ENCODE measurements around the gene CRTC1. TPM values are rescaled to one million over a fixed set of nuclear protein-coding genes. Genes with fewer than 3 reads are reported as not detected.
A peak's percentile ranks its signal among the peaks of the same experiment; 100 is the strongest.

Gene CRTC1
- total RNA-seq, 1 donor from 2014 or later, result 9.1 TPM

DNA sequence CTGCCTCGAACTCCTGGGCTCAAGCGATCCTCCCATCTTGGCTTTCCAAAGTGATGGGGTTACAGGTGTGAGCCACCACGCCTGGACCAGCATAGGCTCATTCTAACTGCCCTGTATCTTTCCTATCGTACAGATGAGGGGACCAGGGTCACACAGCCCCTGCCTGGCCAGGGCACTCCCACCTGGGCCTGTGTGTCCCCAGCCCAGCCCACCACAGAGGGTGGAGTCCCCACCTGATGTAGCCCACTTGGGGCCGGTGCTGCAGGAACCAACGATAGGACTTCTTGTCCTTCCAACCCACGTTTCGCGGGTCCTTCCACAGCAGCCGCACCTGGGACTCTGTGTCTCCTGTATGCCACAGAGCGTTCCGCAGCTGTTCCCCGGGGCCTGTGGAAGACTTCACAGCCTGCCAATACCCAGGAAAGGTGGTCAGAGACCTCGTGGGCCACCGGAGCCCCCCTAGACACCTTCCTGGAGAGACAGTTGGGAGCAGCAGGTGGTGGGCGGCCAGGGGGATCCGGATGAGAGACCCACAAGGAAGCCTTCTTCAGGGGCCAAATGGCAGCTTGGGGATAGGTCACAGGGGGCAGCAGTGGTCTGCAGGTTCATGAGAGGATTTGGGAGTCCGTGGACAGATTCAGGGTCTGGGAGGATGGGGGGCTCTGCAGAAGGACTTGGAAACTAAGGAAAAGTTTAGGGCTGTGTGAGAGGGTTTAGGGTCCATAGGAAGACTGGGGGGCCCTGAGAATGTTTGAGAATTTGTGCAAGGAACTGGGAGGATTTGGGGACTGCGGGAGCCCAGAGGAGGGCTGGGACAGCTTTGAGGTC, 100.7 kb downstream of the CRTC1 start:
- ATAC-seq (ENCODE audit: poor library complexity) (no peak), DNase-seq (no peak)
- intact Hi-C loops (cut with DNase I), result no loop called here

DNA sequence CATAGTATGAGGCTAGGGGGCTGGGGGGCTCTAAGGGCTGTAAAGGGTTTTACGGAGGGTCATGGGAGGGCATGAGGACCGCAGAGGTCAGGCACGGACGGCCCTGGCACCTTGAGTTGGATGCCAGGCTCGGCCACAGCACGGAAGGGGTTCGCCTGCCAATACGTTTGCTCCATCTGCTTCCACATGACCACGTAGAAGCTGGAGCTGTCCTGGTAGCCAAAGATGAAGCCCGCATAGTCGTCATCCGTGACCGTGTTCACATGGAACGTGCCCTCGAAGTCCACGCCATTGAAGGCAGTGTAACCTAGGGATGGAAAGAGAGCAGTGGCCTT, 101.3 kb downstream of the CRTC1 start:
- DNase-seq (no peak), ATAC-seq (ENCODE audit: poor library complexity) (no peak)
- intact Hi-C loops (cut with DNase I), result no loop called here

DNA sequence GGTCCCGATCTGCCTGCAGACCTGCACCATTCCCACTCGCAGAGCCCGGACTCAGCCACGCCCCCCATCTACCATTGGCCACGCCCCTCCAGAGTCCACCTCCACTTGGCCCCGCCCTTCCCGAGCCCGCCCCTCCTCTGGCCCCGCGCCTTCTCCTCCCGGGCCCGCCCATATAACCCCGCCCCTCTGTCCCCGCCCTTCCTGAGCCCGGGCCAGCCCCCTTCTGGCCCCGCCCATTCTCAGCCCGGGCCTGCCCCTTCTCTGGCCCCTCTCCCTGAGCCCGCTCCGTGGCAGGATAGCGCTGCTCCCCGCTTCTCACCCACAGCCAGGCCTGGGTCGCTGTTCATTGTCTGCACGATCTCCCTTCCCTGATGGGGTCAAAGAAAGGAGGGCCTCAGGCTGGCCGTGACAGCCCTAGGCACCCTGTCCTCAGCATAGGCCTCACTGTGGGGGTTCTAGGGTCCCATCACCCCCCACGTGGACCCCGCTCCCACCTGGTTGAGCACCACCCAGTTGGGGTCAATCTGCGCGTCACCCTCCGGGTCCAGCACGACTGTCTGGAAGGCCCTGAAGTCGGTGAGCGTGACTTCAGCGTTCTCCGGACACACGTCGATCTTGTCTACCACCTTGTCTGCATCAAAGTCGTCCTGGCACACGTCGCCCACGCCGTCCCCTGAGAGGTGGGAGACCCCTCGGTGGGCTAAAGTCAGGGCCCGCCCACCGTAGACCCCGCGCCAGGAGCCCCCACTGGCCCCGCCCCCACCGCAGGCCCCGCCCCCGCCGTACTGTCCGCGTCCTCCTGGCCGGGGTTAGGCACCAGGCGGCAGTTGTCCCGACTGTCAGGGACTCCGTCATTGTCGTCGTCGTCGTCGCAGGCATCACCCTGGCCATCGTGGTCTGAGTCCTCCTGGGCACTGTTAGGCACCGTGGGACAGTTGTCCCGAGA, 102.0 kb downstream of the CRTC1 start:
- ATAC-seq (ENCODE audit: poor library complexity) (peak; percentile 69), DNase-seq (peak; percentile 86)
- intact Hi-C loops (cut with DNase I), result no loop called here

DNA sequence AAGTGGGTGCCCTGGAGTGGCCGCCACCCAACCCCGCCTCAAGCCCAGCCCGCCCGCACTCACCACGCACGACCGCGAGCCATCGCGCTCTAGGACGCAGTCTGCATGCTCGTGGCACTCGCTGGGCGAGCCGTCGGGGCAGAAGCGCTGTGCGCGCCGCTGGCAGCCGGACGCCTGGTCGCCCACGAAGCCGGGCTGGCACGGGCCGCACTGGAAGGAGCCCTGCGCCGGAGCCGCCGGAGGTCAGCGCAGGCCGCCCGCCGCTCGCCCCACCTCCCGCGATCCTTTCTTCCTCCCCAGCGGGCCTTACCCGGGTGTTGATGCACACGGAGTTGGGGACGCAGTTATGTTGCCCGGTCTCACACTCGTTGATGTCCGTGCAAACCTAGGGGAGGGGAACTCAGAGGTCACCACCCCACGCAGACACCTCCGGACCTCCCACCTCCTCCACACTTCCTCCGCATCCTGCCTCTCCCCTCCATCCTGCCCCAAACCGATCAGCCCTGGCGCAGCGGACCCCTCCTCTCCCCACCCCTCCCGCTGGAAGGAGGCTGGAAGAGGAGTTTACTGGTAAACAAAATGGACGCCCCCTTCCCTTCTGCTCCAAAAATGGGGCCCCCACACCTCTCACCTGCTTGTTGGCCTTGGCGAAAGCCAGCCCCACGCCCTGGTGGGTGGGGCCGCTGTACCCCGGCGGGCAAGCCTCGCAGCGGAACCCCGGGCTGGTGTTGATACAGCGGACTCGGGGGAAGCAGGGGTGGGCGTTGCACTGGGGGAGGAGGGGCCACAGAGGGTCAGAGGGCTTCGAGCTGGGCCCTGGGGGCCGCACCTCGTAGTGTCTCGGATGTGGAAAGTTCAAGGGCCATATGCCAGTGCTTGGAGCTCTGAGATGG, 105.3 kb downstream of the CRTC1 start:
- intact Hi-C loops (cut with DNase I), result no loop called here

DNA sequence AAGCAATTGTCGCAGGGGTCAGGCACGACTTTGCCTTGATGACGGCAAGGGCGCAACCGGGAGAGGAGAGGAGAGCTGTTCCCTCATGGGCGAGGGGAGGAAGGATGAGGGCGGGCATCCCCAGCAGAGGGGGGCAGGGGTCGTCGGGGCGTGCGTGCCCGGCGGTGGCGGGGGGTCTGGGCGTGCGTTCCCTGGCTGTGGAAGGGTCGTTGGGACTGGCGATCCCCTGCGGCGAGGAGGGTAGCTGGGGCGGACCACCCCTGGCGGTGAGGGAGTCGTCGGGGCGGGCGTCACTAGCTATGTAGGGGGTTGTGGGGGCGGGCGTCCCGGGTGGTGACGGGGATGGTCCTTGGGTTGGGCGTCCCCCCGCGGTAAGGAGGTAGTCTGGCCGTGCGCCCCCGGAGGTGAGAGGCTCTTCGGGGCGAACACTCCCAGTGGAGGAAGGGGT, 106.0 kb downstream of the CRTC1 start:
- no peak for ATAC-seq (ENCODE audit: poor library complexity)
- intact Hi-C loops (cut with DNase I), result no loop called here

More for the DNA sequence above, 105.3 kb downstream of the CRTC1 start:
- no peak for ATAC-seq (ENCODE audit: poor library complexity)
- no peak for DNase-seq

DNA sequence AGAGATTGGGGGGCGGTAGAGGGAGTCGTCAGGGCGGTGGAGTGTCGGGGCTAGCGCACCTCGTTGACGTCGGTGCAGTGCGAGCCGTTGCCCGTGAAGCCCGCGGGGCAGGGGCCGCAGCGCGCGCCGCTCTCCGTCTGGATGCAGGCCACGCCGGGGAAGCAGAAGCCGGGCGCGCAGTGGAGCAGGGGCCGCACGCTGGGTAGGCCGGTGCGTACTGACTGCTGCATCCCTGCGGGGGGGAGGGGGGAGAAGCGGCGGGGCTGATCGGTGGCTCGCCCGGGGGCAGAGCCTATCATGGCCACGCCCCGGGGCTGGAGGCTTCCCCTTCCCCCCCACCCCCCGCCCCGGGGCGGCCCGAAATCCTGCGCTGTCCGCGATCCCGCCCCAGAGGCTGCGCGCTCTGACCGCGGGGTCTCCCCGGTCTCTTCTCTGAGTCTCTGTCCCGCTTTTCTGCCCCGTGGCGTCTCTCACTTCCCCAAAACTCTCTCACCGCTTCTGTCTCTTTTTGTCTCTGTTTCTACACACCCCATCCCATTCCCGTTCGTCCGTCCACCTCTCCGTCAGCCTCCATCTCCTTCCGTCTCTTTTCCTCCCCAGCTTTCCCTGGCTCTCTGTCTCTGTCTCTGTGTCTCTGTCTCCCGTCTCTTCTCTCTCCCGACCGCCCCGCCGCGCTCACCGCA, 106.5 kb downstream of the CRTC1 start:
- DNase-seq, result no peak
- ATAC-seq (ENCODE audit: poor library complexity), result peak; percentile 14
- intact Hi-C loops (cut with DNase I), result no loop called here

More for the DNA sequence above, 106.0 kb downstream of the CRTC1 start:
- DNase-seq, result no peak

DNA sequence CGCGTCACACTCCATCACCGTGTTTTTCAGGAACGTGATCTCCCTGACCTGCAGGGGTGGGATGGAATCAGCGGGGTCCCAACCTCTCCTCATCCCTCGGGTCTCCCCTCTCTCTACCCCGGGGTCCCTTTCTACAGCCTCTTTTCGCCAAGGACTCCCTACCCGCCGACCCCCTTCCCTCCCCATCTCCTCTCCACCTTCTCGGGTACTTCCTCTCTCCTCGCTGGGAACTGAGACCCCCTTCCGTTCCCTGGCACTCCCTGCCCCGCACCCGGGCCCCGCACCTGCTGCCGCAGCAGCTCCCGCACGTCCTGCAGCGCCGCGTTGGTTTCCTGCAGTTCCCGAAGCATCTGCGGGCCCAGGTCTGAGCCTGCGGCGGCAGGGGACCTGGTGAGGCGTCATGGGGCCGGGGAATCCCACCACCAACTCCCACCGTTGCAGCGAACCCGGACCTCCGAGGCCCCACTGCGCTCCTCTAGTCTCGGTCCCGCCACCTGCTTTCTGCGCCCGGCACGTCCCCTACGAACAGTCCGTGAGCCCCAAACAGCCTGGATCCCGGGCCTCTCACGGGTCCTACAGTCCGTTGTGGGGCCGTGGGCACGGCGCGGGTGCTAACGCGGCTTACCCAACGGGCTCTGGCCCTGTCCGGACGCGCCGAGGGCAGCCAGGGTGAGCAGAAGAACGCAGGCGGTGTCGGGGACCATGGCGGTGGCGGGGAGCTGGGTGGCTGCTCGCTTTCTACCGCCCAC, 107.3 kb downstream of the CRTC1 start, which contains the start of gene COMP:
Gene COMP, minus strand, starts transcription at position 740 of the 749 bp plus-strand sequence. Its CDS starts 36 bp downstream, at position 704.
- ATAC-seq (ENCODE audit: poor library complexity), result no peak
- no peak for DNase-seq
- intact Hi-C loops (cut with DNase I), result no loop called here

DNA sequence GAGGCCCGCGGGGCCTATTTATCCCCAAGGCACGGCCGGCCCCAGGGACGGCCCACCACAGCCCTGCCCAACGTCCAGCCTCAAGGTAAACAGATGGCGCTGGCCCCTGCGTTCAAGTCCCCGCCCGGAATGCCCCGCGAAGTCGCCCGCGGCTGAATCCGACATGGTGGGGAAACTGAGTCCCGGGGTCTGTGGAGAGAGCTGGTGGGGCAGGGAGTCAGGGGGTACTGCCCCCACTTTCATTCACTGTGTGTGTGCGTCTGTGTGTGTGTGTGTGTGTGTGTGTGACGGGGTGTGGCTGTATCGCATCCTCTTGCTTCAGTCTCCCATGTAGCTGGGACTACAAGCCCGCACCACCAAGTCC, 107.8 kb downstream of the CRTC1 start:
- intact Hi-C loops (cut with DNase I), result no loop called here
- DNase-seq (no peak), ATAC-seq (ENCODE audit: poor library complexity) (no peak)

DNA sequence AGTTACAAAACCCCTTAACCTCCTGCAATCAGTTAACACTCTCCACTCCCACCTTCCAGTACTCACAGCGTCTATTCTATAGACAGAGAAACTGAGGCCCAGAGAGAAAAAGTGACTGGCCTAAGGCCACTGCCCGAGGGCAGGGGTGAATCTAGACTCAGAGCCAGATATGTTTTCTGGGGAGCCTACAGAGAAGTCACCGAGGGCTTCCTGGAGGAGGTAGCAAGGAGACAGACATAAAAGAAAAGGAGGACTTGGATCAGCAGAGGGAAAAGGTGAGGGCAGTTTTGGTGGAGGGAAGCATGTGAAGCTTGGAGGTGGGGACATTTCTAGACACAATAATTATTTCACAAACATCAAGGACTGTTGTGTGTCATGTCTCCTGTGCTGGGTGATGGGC, 109.2 kb downstream of the CRTC1 start:
- ATAC-seq (ENCODE audit: poor library complexity) (no peak), DNase-seq (no peak)
- intact Hi-C loops (cut with DNase I), result no loop called here

DNA sequence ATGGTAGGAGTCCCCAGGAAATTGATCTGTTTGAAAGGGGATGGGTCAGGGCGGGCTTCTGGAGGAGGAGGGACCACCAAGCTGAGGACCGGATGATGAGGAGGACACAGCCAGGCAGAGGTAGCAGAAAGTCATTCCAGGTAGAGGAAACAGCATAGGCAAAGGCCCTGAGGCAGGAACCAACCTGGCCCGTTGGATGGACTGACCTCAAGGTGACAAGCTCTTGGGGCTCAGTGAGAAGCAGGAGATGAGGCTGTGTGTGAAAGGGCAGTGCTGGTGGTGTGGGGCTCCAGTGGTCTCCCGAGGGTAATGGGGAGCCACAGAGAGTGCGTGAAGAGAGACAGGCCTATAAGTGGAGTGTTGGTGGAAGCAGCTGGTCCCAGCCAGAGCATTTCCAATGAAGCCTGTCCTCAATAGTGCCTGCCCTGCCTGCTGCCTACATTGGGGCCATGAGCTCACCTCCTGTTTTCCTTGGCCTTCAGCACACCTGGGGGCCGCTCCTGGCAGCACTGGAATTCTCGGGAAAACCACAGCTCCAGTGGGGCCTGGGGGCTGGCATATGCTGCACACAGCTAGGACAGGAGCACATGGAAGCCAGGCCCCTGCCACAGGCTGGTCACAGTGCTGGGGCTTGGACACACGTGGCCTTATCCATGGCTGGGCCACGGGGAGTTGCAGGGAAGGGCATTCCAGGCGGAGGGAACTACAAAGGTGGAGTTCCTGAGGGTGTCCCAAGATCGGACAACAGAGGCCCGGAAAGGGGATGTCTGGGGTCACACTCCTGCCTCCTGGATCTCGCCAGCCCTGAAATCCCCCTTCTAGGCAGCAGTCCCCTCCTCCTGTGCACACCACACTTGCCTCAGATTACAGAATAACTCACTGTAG, 109.9 kb downstream of the CRTC1 start:
- intact Hi-C loops (cut with DNase I), result no loop called here
- DNase-seq (no peak), ATAC-seq (ENCODE audit: poor library complexity) (no peak)

DNA sequence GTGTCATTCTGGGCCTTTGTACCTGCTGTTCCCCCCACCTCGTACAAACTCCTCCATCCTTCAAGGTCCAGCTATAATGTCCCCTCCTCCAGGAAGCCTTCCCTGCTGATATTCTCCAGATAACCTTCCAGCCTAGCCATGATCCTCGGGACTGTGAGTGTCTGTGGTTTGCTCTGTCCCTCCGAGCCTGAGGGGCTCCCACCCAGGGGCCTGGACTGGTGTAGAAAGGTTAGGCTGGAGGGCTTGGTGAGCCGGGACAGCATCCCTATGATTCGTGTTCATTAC, 110.5 kb downstream of the CRTC1 start:
- intact Hi-C loops (cut with DNase I), result no loop called here
- ATAC-seq (ENCODE audit: poor library complexity), result no peak
- no peak for DNase-seq

DNA sequence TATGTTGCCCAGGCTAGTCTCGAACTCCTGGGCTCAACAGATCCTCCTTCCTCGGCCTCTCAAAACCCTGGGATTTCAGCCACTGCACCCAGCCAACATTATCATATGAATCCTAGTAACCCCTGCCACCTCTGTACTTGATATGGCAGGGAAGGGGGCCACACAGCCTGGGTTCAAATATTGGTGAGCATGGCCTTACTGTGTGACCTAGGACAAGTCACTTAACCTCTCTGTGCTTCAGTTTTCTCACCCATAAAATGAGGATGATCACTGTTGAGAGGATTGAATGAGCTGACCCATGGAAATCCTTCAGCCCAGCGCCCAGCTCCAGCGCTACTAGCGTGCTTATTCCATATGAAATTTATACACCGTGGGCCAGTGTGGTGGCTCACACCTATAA, 111.2 kb downstream of the CRTC1 start:
- no peak for ATAC-seq (ENCODE audit: poor library complexity)
- intact Hi-C loops (cut with DNase I), result no loop called here

DNA sequence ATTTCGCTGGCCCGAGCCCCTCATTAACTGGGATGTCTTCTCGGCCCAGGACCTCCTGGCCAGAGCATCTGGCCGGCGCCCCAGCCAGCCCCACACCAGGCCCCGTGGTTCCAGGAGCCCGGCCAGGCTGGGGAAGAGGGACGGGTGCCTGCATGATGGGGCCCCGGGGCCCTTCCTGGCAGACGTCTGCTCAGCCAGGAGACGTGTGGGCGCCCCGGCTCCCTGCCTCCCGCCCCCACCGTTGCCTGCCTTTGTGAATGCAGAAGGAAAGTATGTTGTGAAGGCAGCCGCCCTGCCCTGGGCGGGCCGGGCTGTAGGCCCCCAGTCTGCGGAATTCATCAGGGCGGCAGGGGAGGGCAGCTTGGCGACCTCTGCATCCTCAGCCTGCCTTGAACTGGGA, 112.1 kb downstream of the CRTC1 start:
- DNase-seq (no peak), ATAC-seq (ENCODE audit: poor library complexity) (no peak)
- intact Hi-C loops (cut with DNase I), result no loop called here

More for the DNA sequence above, 111.2 kb downstream of the CRTC1 start:
- no peak for DNase-seq

DNA sequence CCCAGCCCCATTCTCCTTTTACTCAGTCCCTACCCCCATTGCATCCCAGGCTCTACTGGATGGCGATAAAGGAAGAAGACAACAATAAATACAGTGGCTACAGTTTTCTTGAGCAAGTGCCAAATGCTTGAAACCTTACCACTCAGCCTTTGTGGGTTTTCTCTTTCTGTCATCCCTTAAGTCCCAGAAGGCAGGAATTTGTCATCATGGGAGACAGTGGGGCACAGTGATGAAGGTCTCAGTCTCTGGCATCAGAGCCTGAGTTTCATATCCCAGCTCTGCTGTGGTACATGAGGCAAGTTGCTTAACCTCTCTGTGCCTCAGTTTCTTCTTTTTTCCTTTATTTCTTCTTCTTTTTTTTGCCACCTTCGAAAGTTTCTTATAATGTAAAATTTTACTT, 112.8 kb downstream of the CRTC1 start:
- intact Hi-C loops (cut with DNase I), result no loop called here
- DNase-seq (no peak), ATAC-seq (ENCODE audit: poor library complexity) (no peak)

DNA sequence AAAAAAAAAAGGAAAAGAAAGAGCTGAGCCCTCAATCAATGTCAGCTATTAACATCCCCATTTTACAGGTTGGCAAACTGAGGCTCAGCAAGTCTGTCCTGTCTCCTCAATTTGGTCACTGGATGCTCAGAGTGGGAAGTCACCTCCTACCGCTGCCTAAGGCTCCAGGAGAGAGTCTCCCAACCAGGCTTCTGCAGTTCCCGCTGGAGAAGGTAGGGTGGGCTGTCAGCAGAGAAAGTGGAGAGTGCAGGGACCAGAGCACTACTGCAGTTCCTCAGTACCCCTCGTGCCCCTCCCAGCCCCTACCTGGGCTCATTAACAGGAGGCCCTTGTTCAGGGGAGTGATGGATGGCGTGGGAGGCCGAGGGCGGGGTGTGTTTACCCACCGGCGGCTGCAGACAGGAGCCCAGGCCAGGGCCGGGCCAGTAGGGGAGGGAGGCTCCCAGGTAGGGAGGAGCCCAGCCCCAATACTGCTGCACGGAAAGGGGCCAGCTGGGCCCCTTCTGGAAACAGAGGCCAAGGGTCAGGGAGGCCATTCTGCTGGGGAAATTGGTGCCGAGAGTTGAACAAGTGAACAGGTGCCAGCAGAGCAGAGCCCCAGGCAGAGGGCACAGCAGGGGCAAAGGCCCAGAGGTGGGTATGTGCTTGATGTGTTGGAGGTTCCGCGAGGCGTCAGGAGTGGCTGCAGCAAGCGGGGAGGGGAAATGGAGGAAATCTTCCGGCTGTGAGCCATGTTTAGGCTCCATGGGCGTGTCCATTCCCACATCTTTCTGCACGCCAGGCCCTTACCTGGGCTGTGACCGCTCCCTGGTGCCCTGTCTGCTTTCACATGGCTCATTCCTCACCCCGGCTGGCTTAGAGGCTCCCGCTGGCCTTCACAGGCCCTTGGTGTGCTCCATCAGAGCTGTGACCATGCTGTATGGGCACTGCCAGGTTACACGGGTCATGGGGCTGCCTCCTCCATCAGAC, 115.2 kb downstream of the CRTC1 start:
- intact Hi-C loops (cut with DNase I), result no loop called here
- DNase-seq (no peak), ATAC-seq (ENCODE audit: poor library complexity) (no peak)
